Transverse colon (tissue), 4 donors: Measurements from ENCODE around the gene TOX2.

Experiments used
- CTCF ChIP-seq, 5 experiments: fragments of 200-600 bp in 3 of 5; fragments of 450-650 bp in 2 of 5; sonication (generic) in 3 of 5; IDR thresholded peaks; 1 replicate in 2 of 5; 2 replicates in 3 of 5; pipeline ENCODE4 v1.5.1; 2016 to 2017; ENCODE audit warnings: antibody characterized with exemption in 5 of 5, inconsistent platforms in 3 of 5, mild to moderate bottlenecking in 2 of 5, moderate library complexity in 1 of 5
- POLR2A ChIP-seq: fragments of 450-650 bp; IDR thresholded peaks from one replicate; pipeline ENCODE4 v1.6.1; 2016; ENCODE audit warnings: antibody characterized with exemption, mild to moderate bottlenecking, moderate library complexity
- POLR2AphosphoS5 ChIP-seq, 3 donors: sonication (generic); formaldehyde crosslinking; IDR thresholded peaks; one replicate each; pipeline ENCODE4 v1.6.1; 2016; ENCODE audit warnings: antibody characterized with exemption in 3 of 3

- TF ChIP-seq POLR2A = no peak
- no peak for TF ChIP-seq CTCF (IDR thresholded peaks at IDR 0.05)
- TF ChIP-seq POLR2AphosphoS5 (IDR thresholded peaks at IDR 0.05) = no peak
These were observed 29.1 kb downstream of the TOX2 start for GRCh38 chr20:43943725-43944124.
